Activated T-cell treated with anti-CD3 and anti-CD28 coated beads for 4 hours (primary cell): ENCODE measurements around the gene EPN3.
A peak's percentile ranks its signal among the peaks of the same experiment; 100 is the strongest.

Source experiments
- DNase-seq: peaks from one replicate; pipeline ENCODE4 v3.0.0-alpha.2; 2020

Gene EPN3

GRCh38 chr17:50536683-50537646 is 4.4 kb downstream of the EPN3 start:
- no peak for DNase-seq

- no peak for DNase-seq
Measured at GRCh38 chr17:50537721-50538548, 5.4 kb downstream of the EPN3 start.

GRCh38 chr17:50538549-50539410 is 6.2 kb downstream of the EPN3 start:
- no peak for DNase-seq

- DNase-seq: no peak
Measured at GRCh38 chr17:50539762-50540559, 7.4 kb downstream of the EPN3 start.

DNA sequence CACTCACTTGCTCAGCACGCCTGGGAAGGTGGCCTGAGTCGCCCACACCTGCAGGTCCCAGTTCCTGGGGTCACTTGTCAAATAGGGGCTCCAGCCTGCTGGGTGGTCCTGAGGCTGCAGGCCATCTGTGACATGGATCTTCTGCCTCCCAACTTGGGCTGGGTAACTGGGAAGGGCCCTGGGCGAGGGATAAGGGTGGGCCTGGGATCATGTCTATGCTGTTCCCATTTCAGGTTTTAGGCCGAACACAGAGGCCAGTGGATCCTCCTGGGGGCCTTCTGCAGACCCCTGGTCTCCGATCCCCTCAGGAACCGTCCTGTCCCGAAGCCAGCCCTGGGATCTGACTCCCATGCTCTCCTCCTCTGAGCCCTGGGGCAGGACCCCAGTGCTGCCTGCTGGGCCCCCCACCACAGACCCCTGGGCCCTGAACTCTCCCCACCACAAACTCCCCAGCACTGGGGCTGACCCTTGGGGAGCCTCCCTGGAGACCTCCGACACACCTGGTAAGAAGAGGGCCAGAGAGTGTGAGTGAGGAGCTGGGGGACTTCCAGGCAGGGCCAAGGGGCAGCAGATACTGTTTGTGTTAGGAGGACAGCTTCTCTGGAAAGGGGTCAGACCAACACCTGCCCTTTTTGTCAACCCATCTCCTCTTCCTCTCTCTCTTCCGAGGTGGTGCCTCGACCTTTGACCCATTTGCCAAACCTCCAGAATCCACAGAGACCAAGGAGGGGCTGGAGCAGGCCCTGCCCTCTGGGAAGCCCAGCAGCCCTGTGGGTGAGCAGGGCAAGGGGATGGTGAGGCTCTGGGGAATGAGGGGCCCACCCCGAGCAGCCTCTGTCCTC is 8.2 kb downstream of the EPN3 start:
- DNase-seq: no peak

- no peak for DNase-seq
Measured at GRCh38 chr17:50541402-50541715, 8.8 kb downstream of the EPN3 start.

- DNase-seq: peak; percentile 78
Measured at GRCh38 chr17:50541716-50542688, 9.5 kb downstream of the EPN3 start.

- DNase-seq: no peak
Measured at GRCh38 chr17:50542795-50543774, 10.6 kb downstream of the EPN3 start.

GRCh38 chr17:50544516-50544915 is 12.0 kb downstream of the EPN3 start:
- no peak for DNase-seq

DNA sequence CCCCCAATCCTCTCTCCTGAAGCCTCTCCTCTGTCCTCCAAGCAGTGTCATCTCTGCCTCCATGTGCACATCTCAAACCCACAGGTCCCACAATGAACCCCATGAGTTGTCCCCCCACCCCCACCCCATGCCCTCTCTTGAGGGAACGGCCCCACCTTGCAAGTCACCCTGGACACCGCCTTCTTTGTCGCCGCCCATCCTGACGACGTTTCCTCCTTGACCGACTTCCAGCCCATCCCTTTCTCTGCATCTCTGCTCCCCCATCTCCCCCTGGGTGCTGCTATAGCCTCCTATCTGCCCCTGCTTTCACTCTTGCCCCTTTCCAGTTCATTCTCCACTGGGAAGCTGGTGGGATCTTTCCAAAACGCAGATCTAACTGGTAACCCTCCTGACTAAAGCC is 12.8 kb downstream of the EPN3 start:
- no peak for DNase-seq

- DNase-seq: no peak
Measured at GRCh38 chr17:50546701-50547034, 14.1 kb downstream of the EPN3 start.

DNA sequence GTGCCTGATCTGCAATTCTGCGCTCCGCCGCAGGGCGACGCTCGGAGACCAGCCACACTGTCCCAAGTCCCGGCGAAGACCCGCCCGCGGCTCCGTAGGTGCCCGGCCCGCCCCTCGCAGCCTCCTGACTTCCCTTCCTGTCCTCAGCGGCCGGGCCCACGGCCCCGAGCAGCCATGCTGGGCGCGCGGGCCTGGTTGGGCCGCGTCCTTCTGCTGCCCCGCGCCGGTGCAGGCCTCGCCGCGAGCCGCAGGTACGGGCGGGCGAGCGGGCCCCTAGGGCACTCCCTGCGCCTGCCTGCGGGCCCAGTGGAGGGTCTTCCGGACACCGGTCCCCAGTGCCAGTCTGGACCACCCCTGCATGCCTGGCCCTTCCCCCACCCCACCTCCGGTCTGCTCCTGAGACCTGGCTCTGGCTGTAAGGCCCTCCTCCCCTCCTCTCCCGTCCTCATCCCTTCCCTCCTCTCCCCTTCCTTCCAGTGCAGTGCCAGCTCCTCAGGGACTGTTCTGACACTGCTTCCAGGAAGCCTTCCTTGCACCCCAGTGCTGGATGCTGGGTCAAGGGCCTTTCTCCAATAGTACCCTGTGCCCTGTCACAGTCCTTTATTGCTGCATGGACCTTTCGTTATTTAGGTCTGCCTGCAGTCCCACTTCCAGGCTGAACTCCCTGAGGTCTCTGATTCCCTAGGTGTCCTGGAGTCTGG is 14.7 kb downstream of the EPN3 start, which contains the start of gene SPATA20:
SPATA20 (plus strand) TSS at position 140 of the 701 bp plus-strand sequence; CDS start at position 175, 35 bp downstream.
- peak; percentile 70 for DNase-seq

DNA sequence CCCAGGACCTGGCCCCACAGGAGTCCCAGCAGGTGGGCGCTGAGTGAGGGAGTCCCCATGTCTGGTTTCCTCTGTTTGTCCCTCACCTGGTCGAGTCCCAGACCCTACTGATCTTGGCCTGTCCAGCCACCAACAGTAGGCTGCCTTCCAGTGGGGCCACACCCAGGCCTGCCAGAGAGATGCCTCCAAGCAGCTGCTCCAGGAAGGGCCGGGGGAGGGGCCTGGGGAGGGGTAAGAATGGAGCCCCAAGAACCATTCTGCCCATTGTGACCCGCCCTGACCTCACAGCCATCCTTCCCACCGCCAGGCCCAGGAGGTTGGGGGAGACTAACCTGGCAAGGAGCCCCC is 15.2 kb downstream of the EPN3 start:
- DNase-seq: no peak

GRCh38 chr17:50548831-50549230 is 16.3 kb downstream of the EPN3 start:
- no peak for DNase-seq

- no peak for DNase-seq
Measured at GRCh38 chr17:50549256-50549941, 16.9 kb downstream of the EPN3 start.

DNA sequence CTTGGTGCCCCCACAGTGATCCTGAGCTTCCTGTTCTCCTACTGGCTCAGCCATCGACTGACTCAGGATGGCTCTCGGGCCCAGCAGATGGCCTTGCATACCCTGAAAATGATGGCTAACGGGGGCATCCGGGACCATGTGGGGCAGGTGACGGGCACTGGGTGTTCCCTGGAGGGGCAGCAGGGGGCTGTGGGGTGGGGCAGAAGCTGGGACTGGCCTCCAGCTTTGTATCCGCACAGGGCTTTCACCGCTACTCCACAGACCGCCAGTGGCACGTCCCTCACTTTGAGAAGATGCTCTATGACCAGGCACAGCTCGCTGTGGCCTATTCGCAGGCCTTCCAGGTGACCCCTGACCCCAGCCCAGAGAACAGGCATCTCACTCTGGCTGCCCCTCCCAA is 17.4 kb downstream of the EPN3 start:
- no peak for DNase-seq

- no peak for DNase-seq
Measured at GRCh38 chr17:50550661-50551432, 18.3 kb downstream of the EPN3 start.
